ENCODE results near the gene OR8D1.

- no peak for TF ChIP-seq CTCF (conservative IDR thresholded peaks at IDR 0.05)
- TF ChIP-seq ZFX (IDR thresholded peaks at IDR 0.05), result no peak
These were observed 36.5 kb downstream of the OR8D1 start for GRCh38 chr11:124277207-124277606.

Measured in C4-2B (cell line).